ENCODE measurements around the gene CMTM5. TPM values are rescaled to one million over a fixed set of nuclear protein-coding genes. Genes with fewer than 3 reads are reported as not detected.
"Not testable (repeated sequence)": the region's sequence is repeated elsewhere in the genome, so short reads cannot be mapped to it uniquely, and the experiment has no call there.

The CMTM5 gene
- total RNA-seq, 1 donor from 2014 or later: not detected

- DNase-seq (ENCODE audit: low read depth): no peak
Observed at GRCh38 chr14:23414906-23415820, 38.3 kb downstream of the CMTM5 start.

DNA sequence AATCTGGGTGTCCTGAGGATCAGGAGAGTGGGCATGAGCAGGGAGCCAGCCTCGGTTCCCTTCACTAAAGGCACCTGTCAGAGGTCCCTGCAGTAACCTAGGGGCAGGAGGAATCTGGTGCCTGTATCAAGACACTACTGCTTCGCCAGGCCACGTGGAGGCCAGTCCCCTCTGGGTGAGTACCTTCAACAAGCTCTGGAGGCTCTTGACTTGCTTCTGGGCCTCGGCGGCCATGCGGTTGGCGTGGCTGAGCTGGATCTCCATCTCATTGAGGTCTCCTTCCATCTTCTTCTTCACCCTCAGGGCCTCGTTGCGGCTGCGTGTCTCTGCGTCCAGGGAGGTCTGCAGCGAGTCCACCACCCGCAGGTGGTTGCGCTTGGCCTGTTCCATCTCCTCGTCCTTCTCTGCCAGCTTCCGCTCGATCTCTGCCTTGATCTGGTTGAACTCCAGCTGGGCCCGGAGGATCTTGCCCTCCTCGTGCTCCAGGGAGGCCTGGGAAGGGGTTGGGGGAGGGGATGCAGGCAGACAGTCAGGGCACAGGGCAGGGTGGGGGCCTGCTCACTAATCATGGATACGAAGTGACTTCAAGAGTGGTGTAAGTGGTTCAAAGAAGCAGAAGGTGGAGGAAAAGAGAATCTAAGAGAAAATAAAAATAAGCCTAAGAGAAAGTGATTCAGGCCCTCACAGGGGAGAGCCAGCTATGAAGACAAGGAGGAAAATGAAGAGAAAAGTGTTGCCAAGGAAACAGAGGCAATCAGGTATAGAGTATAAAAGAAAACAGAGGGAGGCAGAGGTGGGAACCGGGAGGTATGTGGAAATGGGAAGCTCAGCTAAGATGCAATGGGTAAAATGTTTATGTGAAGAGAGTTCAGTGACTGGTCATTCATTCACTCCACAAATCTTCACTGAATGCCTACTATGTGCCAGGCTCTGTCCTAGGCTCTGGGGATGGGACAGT is 39.3 kb downstream of the CMTM5 start:
- no peak for DNase-seq (ENCODE audit: low read depth)

- DNase-seq (ENCODE audit: low read depth): no peak
Observed at GRCh38 chr14:23416801-23417200, 40.0 kb downstream of the CMTM5 start.

DNA sequence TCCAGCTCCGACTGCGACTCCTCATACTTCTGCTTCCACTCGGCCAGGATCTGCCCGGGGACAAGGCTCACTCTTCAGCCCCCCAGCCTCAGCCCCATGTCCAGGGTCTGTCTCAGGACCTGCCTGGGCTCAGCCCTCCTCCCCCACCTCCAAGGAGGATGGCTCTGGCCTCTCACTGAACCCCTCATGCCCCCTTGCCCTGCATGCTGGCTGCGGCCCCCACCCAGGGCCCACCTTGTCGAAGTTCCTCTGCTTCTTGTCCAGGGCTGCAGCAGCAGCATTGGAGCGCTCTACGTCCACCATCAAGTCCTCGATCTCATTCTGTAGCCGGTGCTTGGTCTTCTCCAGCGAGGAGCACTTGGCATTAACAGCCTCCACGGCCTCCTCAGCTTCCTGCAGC is 40.4 kb downstream of the CMTM5 start:
- not testable (repeated sequence) for DNase-seq (ENCODE audit: low read depth)

- DNase-seq (ENCODE audit: low read depth): no peak
Observed at GRCh38 chr14:23418021-23418420, 41.2 kb downstream of the CMTM5 start.

- DNase-seq (ENCODE audit: low read depth): not testable (repeated sequence)
Observed at GRCh38 chr14:23419646-23420045, 42.8 kb downstream of the CMTM5 start.

GRCh38 chr14:23421594-23421993 is 44.7 kb downstream of the CMTM5 start:
- no peak for DNase-seq (ENCODE audit: low read depth)

DNA sequence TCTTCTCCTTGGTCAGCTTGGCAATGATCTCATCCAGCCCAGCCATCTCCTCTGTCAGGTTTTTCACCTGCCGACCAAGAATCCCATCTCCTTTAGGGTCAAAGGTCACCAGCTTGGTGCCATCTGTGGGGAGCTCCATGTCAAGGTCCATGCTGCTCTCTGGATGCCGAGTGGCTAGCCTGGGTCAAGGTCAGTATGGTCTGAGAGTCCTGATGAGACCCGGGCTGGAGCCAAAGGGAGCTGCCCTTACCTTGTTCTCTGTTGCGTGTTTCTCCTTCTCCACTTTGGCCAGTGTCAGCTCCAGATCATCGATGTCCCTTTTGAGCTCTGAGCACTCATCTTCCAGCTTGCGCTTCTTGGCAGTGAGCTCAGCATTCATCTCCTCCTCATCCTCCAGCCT is 46.8 kb downstream of the CMTM5 start:
- DNase-seq (ENCODE audit: low read depth): no peak

- no peak for DNase-seq (ENCODE audit: low read depth)
Observed at GRCh38 chr14:23425169-23425568, 48.3 kb downstream of the CMTM5 start.

DNA sequence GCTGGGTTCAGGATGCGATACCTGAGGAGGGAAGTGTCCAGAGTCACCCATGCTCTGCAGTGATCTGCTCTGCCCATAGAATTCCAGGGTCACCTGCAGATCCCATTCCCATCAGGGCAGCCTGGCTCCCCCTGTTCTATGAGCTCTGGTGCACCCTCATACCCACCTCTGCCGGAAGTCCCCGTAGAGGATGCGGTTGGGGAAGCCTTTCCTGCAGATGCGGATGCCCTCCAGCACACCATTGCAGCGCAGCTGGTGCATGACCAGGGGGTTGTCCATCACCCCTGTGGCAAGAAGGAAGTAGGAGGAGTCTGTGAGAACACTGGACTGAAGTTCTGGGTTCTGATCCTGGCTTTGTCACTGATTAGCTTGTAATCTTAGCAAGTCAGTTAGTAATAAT is 49.0 kb downstream of the CMTM5 start:
- DNase-seq (ENCODE audit: low read depth): not testable (repeated sequence)

- no peak for DNase-seq (ENCODE audit: low read depth)
Observed at GRCh38 chr14:23428686-23429495, 52.0 kb downstream of the CMTM5 start.

MicroRNAs within 50 kb of the gene (microRNA counts, 767-probe panel; counts per million panel counts)
- microRNA hsa-miR-208a: not detected
- not detected for microRNA hsa-miR-208b

Small RNA genes within 50 kb of the gene (microRNA-seq; reads per million reads assigned to microRNA genes)
- gene MIR208A (76.9 reads per million, percentile 52 among the genes with 10 or more reads in this experiment), gene MIR208B (815 reads per million, percentile 79 among the genes with 10 or more reads in this experiment)

Other genes starting within 250 kb of the CMTM5 start
- gene SLC7A8, start 193.4 kb upstream of the CMTM5 start, total RNA-seq: 1.7 and 4.8 TPM in 2 replicates
- gene RNF212B, start 139.1 kb upstream of the CMTM5 start, total RNA-seq: not detected in 2 replicates
- gene HOMEZ, start 90.9 kb upstream of the CMTM5 start, total RNA-seq: 7.1 and 8.7 TPM in 2 replicates
- gene PPP1R3E, start 74.2 kb upstream of the CMTM5 start, total RNA-seq: 6.1 and 8.1 TPM in 2 replicates
- gene BCL2L2, start 70.2 kb upstream of the CMTM5 start, total RNA-seq: 19.4 and 22.0 TPM in 2 replicates
- gene PABPN1, start 55.6 kb upstream of the CMTM5 start, total RNA-seq: 90.2 and 90.5 TPM in 2 replicates
- gene SLC22A17, start 24.2 kb upstream of the CMTM5 start, total RNA-seq: 9.6 and 11.1 TPM in 2 replicates
- gene EFS, start 11.9 kb upstream of the CMTM5 start, total RNA-seq: not detected in 2 replicates
- not detected in 2 replicates for gene IL25, start 4.2 kb upstream of the CMTM5 start, total RNA-seq
- gene MYH6, start 31.2 kb downstream of the CMTM5 start, total RNA-seq: 2.6 and 3.4 TPM in 2 replicates
- gene MYH7, start 58.6 kb downstream of the CMTM5 start, total RNA-seq: 155 and 258 TPM in 2 replicates
- gene NGDN, start 92.7 kb downstream of the CMTM5 start, total RNA-seq: 34.3 and 39.5 TPM in 2 replicates
- gene ZFHX2, start 174.7 kb downstream of the CMTM5 start, total RNA-seq: 0.05 and 0.31 TPM in 2 replicates
- 31.6 and 42.1 TPM in 2 replicates for gene THTPA, start 179.2 kb downstream of the CMTM5 start, total RNA-seq
- gene AP1G2, start 190.7 kb downstream of the CMTM5 start, total RNA-seq: 10.0 and 10.2 TPM in 2 replicates
- gene JPH4, start 201.7 kb downstream of the CMTM5 start, total RNA-seq: not detected in 2 replicates